Loucy (cell line): ENCODE results near the gene ISM2.

ENCODE experiments used
- CTCF ChIP-seq: fragments of 200-600 bp; sonication (generic); conservative IDR thresholded peaks from 2 replicates; pipeline ENCODE4 v1.5.1; 2014; ENCODE audit warnings: mild to moderate bottlenecking, antibody characterized with exemption, low read length
- EZH2phosphoT487 ChIP-seq: fragments of 200-600 bp; IDR thresholded peaks from 2 replicates; pipeline ENCODE4 v1.6.1; 2018; ENCODE audit warnings: antibody characterized with exemption, mild to moderate bottlenecking, moderate library complexity, borderline replicate concordance

GRCh38 chr14:77457522-77458248 lies 40.9 kb downstream of the ISM2 start, which contains the start of the genes AHSA1 and VIPAS39:
- no peak for TF ChIP-seq CTCF
- TF ChIP-seq EZH2phosphoT487: no peak
